Activated CD8-positive, alpha-beta memory T cell treated with anti-CD3 and anti-CD28 coated beads, Interleukin-2, amount 50 U/mL, for 24 hours (primary cell): ENCODE measurements around the gene PCSK2.

Experiments
- DNase-seq: peaks from one replicate; pipeline ENCODE4 v3.0.0-alpha.2; 2020; ENCODE audit errors: extremely low read depth

PCSK2 gene

GRCh38 chr20:17399303-17399985 is 172.6 kb downstream of the PCSK2 start:
- no peak for DNase-seq

GRCh38 chr20:17403461-17403860 is 176.6 kb downstream of the PCSK2 start:
- DNase-seq, result no peak

- no peak for DNase-seq
Measured at GRCh38 chr20:17406051-17406590, 179.3 kb downstream of the PCSK2 start.

GRCh38 chr20:17407550-17407949 is 180.7 kb downstream of the PCSK2 start:
- no peak for DNase-seq

- DNase-seq, result no peak
Measured at GRCh38 chr20:17417225-17417624, 190.4 kb downstream of the PCSK2 start.

GRCh38 chr20:17418737-17419136 is 191.9 kb downstream of the PCSK2 start:
- DNase-seq, result no peak

- DNase-seq, result no peak
Measured at GRCh38 chr20:17419479-17420041, 192.7 kb downstream of the PCSK2 start.

GRCh38 chr20:17421493-17421892 is 194.7 kb downstream of the PCSK2 start:
- no peak for DNase-seq

GRCh38 chr20:17423782-17424181 is 196.9 kb downstream of the PCSK2 start:
- DNase-seq, result no peak

- no peak for DNase-seq
Measured at GRCh38 chr20:17427638-17428037, 200.8 kb downstream of the PCSK2 start.

GRCh38 chr20:17430125-17430950 is 203.5 kb downstream of the PCSK2 start:
- no peak for DNase-seq

- no peak for DNase-seq
Measured at GRCh38 chr20:17431621-17432364, 205.0 kb downstream of the PCSK2 start.

GRCh38 chr20:17436664-17437063 is 209.8 kb downstream of the PCSK2 start:
- no peak for DNase-seq

- no peak for DNase-seq
Measured at GRCh38 chr20:17437251-17437650, 210.4 kb downstream of the PCSK2 start.

GRCh38 chr20:17438436-17439039 is 211.7 kb downstream of the PCSK2 start:
- no peak for DNase-seq

- no peak for DNase-seq
Measured at GRCh38 chr20:17439616-17440296, 212.9 kb downstream of the PCSK2 start.

- no peak for DNase-seq
Measured at GRCh38 chr20:17441745-17442144, 214.9 kb downstream of the PCSK2 start.

- no peak for DNase-seq
Measured at GRCh38 chr20:17442588-17442987, 215.7 kb downstream of the PCSK2 start.

- DNase-seq, result no peak
Measured at GRCh38 chr20:17443131-17443858, 216.5 kb downstream of the PCSK2 start.

GRCh38 chr20:17444091-17444490 is 217.3 kb downstream of the PCSK2 start:
- no peak for DNase-seq
